ENCODE results near the gene H1-8. TPM values are rescaled to one million over a fixed set of nuclear protein-coding genes. Genes with fewer than 3 reads are reported as not detected.

Gene H1-8
- total RNA-seq, 1 donor from 2014 or later: not detected

DNA sequence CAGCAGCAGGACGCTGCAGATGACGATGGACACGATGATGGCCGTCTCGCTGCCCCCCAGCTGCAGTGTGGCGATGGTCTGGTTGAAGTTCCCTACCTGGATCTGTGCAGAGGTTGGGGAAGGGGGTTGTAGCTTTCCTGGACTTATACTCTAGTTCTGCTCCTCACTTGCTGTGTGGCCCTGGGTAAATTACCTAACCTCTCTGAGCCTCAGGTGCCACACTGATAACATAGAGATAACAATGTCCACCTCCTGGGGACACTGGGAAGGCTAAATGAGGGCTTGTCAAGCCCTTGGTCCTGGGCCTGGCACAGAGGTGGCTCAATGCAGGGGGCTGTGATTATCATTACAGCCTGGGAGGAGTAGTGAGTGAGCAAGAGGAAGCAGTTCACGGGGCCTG is 26.9 kb downstream of the H1-8 start:
- no peak overlapping the region for H3K27ac ChIP-seq (replicated peaks)
- no peaks in the 10 kb centered on the region for H3K27me3 ChIP-seq (ENCODE audit: low read depth)

GRCh38 chr3:129571605-129572547 is 28.9 kb downstream of the H1-8 start:
- Histone ChIP-seq H3K27me3 (ENCODE audit: low read depth) (no peaks in the 10 kb centered on the region), H3K4me1 (peaks cover 22% of the 10 kb centered on the region), H3K27ac (replicated peaks) (no peak overlapping the region), H3K9me3 (replicated peaks) (no peaks in the 10 kb centered on the region), H3K36me3 (peaks cover 91% of the 10 kb centered on the region), H3K4me3 (no peak overlapping the region)
- DNase-seq: no peak
- intact Hi-C loops (cut with micrococcal nuclease): no loop called here
- TF ChIP-seq, protein P1, sequence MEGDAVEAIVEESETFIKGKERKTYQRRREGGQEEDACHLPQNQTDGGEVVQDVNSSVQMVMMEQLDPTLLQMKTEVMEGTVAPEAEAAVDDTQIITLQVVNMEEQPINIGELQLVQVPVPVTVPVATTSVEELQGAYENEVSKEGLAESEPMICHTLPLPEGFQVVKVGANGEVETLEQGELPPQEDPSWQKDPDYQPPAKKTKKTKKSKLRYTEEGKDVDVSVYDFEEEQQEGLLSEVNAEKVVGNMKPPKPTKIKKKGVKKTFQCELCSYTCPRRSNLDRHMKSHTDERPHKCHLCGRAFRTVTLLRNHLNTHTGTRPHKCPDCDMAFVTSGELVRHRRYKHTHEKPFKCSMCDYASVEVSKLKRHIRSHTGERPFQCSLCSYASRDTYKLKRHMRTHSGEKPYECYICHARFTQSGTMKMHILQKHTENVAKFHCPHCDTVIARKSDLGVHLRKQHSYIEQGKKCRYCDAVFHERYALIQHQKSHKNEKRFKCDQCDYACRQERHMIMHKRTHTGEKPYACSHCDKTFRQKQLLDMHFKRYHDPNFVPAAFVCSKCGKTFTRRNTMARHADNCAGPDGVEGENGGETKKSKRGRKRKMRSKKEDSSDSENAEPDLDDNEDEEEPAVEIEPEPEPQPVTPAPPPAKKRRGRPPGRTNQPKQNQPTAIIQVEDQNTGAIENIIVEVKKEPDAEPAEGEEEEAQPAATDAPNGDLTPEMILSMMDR (IDR thresholded peaks at IDR 0.05; ENCODE audit: borderline replicate concordance): no peak

More for the DNA sequence above, 26.9 kb downstream of the H1-8 start:
- DNase-seq: no peak
- peaks cover 35% of the 10 kb centered on the region for H3K4me1 ChIP-seq
- H3K9me3 ChIP-seq (replicated peaks): no peaks in the 10 kb centered on the region
- TF ChIP-seq, protein P1 (IDR thresholded peaks at IDR 0.05; ENCODE audit: borderline replicate concordance): no peak
- intact Hi-C loops (cut with micrococcal nuclease): no loop called here
- no peak overlapping the region for H3K4me3 ChIP-seq
- H3K36me3 ChIP-seq: peaks cover 95% of the 10 kb centered on the region

DNA sequence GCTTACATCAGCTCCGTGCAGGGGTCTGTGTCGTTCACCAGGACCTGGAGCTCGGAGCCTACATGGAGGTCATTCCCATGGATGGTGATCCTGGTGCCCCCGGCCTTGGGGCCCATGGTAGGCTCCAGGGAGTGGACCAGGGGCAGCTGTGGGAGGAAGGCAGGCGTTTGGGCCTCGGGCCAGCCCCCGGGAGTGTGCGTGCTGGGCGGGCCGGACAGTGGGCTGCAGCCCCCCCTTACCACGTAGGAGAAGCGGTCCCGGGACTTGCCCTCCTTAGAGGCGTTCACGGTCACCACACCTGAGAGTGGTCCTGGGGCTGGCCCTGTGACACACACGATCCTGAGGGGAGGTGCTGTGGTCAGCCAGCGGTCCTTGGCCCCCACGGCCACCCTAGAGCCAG is 29.6 kb downstream of the H1-8 start:
- no peaks in the 10 kb centered on the region for H3K27me3 ChIP-seq (ENCODE audit: low read depth)
- DNase-seq: no peak
- H3K4me3 ChIP-seq: no peak overlapping the region
- intact Hi-C loops (cut with micrococcal nuclease): no loop called here
- H3K9me3 ChIP-seq (replicated peaks): no peaks in the 10 kb centered on the region
- TF ChIP-seq, protein P1 (IDR thresholded peaks at IDR 0.05; ENCODE audit: borderline replicate concordance): no peak
- H3K4me1 ChIP-seq: peaks cover 22% of the 10 kb centered on the region
- peaks cover 89% of the 10 kb centered on the region for H3K36me3 ChIP-seq
- H3K27ac ChIP-seq (replicated peaks): no peak overlapping the region

DNA sequence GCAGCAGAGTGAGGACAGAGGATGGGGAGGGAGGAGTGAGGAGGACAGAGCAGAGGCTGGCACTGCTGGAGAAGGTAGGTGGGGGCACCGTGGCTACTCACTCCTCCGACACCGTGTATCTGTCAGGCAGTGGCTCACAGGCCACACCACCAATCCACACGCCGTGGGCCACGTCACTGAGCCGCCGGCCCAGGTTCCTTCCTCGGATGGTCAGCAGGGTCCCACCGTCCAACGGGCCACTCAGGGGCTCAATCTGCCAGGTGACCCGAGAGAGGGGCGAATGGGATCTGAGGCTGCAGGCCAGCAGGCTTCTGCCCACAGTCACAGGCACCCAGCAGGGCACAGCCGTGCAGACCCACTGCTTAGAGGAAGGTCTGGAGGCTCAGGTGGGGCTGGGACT is 30.5 kb downstream of the H1-8 start:
- H3K27me3 ChIP-seq (ENCODE audit: low read depth): no peaks in the 10 kb centered on the region
- H3K4me1 ChIP-seq: peaks cover 23% of the 10 kb centered on the region
- intact Hi-C loops (cut with micrococcal nuclease): no loop called here
- no peak overlapping the region for H3K27ac ChIP-seq (replicated peaks)
- H3K4me3 ChIP-seq: no peak overlapping the region
- no peak for DNase-seq
- peaks cover 89% of the 10 kb centered on the region for H3K36me3 ChIP-seq
- TF ChIP-seq, protein P1 (IDR thresholded peaks at IDR 0.05; ENCODE audit: borderline replicate concordance): no peak
- no peaks in the 10 kb centered on the region for H3K9me3 ChIP-seq (replicated peaks)

DNA sequence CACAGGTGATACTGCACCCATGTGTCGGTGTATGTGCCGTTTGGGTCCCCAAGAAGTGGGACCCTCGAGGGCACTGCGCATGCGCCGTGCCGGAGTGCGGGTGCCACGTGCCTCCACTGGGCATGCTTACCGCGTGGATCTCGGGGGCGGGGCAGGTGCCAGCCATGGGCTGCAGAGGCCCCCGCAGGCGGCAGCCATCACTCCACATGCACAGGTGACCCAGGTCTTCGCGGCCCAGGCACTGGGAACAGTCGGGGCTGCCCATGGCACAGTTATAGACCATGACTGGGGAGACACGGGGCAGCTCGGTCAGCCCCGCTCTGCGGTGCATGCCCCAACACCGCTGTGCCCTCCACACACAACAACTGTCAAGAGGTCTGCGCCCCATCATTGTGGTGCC is 31.2 kb downstream of the H1-8 start:
- H3K36me3 ChIP-seq: peaks cover 83% of the 10 kb centered on the region
- peaks cover 31% of the 10 kb centered on the region for H3K4me1 ChIP-seq
- H3K9me3 ChIP-seq (replicated peaks): no peaks in the 10 kb centered on the region
- TF ChIP-seq, protein P1 (IDR thresholded peaks at IDR 0.05; ENCODE audit: borderline replicate concordance): no peak
- intact Hi-C loops (cut with micrococcal nuclease): no loop called here
- H3K4me3 ChIP-seq: no peak overlapping the region
- H3K27ac ChIP-seq (replicated peaks): no peak overlapping the region
- no peak for DNase-seq
- H3K27me3 ChIP-seq (ENCODE audit: low read depth): no peaks in the 10 kb centered on the region
